ENCODE results near the gene SHROOM3. TPM values are rescaled to one million over a fixed set of nuclear protein-coding genes. Genes with fewer than 3 reads are reported as not detected.

The SHROOM3 gene
- total RNA-seq, 1 donor from 2014 or later = 6.9 TPM

- intact Hi-C loops (cut with DNase I) = loop anchor here (10.0 kb wide), 1 partner anchor 240 kb away; no protein-coding TSS in a partner anchor
- Histone ChIP-seq H3K27ac (peak overlapping the region; percentile 44), H3K9me3 (no peaks in the 10 kb centered on the region), H3K4me3 (no peak overlapping the region), H3K36me3 (no peaks in the 10 kb centered on the region), H3K4me1 (peaks cover 29% of the 10 kb centered on the region), H3K27me3 (no peaks in the 10 kb centered on the region)
- TF ChIP-seq POLR2AphosphoS5 (IDR thresholded peaks at IDR 0.05; ENCODE audit: insufficient read depth in 1 of 2, low read depth in 1 of 2) = no peak
- no peak for TF ChIP-seq POLR2A (IDR thresholded peaks at IDR 0.05)
- TF ChIP-seq CTCF (IDR thresholded peaks at IDR 0.05) = no peak
- DNase-seq (ENCODE audit: extremely low spot score in 2 of 2) = no peak
These were observed 319.4 kb downstream of the SHROOM3 start for GRCh38 chr4:76754439-76754838.

GRCh38 chr4:76755756-76756155 is 320.7 kb downstream of the SHROOM3 start:
- no peaks in the 10 kb centered on the region for H3K27me3 ChIP-seq
- no peak for TF ChIP-seq CTCF (IDR thresholded peaks at IDR 0.05)
- H3K4me1 ChIP-seq = peaks cover 29% of the 10 kb centered on the region
- no peak overlapping the region for H3K27ac ChIP-seq
- no peak overlapping the region for H3K4me3 ChIP-seq
- no peaks in the 10 kb centered on the region for H3K9me3 ChIP-seq
- no peaks in the 10 kb centered on the region for H3K36me3 ChIP-seq
- intact Hi-C loops (cut with DNase I) = loop anchor here (10.0 kb wide), 1 partner anchor 241 kb away; no protein-coding TSS in a partner anchor
- DNase-seq (ENCODE audit: extremely low spot score in 2 of 2) = no peak

GRCh38 chr4:76756416-76756815 is 321.4 kb downstream of the SHROOM3 start:
- Histone ChIP-seq H3K27me3 (no peaks in the 10 kb centered on the region), H3K36me3 (no peaks in the 10 kb centered on the region), H3K4me1 (peaks cover 29% of the 10 kb centered on the region), H3K27ac (no peak overlapping the region), H3K9me3 (no peaks in the 10 kb centered on the region), H3K4me3 (no peak overlapping the region)
- TF ChIP-seq CTCF (IDR thresholded peaks at IDR 0.05) (no peak), POLR2AphosphoS5 (IDR thresholded peaks at IDR 0.05; ENCODE audit: insufficient read depth in 1 of 2, low read depth in 1 of 2) (no peak), POLR2A (IDR thresholded peaks at IDR 0.05) (no peak)
- no peak for DNase-seq (ENCODE audit: extremely low spot score in 2 of 2)
- intact Hi-C loops (cut with DNase I) = loop anchor here (10.0 kb wide), 1 partner anchor 242 kb away; no protein-coding TSS in a partner anchor

- intact Hi-C loops (cut with DNase I) = loop anchor here (10.0 kb wide), 1 partner anchor 243 kb away; no protein-coding TSS in a partner anchor
- peak overlapping the region; percentile 9 for H3K27ac ChIP-seq
- TF ChIP-seq CTCF (IDR thresholded peaks at IDR 0.05) = no peak
- TF ChIP-seq POLR2AphosphoS5 (IDR thresholded peaks at IDR 0.05; ENCODE audit: insufficient read depth in 1 of 2, low read depth in 1 of 2) = no peak
- no peak for TF ChIP-seq POLR2A (IDR thresholded peaks at IDR 0.05)
- no peak for DNase-seq (ENCODE audit: extremely low spot score in 2 of 2)
- no peak overlapping the region for H3K4me3 ChIP-seq
- H3K36me3 ChIP-seq = no peaks in the 10 kb centered on the region
- peaks cover 26% of the 10 kb centered on the region for H3K4me1 ChIP-seq
- H3K9me3 ChIP-seq = no peaks in the 10 kb centered on the region
- no peaks in the 10 kb centered on the region for H3K27me3 ChIP-seq
These were observed 322.4 kb downstream of the SHROOM3 start for GRCh38 chr4:76757418-76757939.

GRCh38 chr4:76758290-76758882 is 323.4 kb downstream of the SHROOM3 start:
- intact Hi-C loops (cut with DNase I) = loop anchor here (10.0 kb wide), 1 partner anchor 244 kb away; no protein-coding TSS in a partner anchor

More at GRCh38 chr4:76758290-76758882, 323.4 kb downstream of the SHROOM3 start:
- Histone ChIP-seq H3K36me3 (no peaks in the 10 kb centered on the region), H3K4me3 (no peak overlapping the region), H3K4me1 (peaks cover 17% of the 10 kb centered on the region), H3K27me3 (no peaks in the 10 kb centered on the region), H3K9me3 (no peaks in the 10 kb centered on the region), H3K27ac (peak overlapping the region; percentile 9)
- TF ChIP-seq POLR2AphosphoS5 (IDR thresholded peaks at IDR 0.05; ENCODE audit: insufficient read depth in 1 of 2, low read depth in 1 of 2) (no peak), POLR2A (IDR thresholded peaks at IDR 0.05) (no peak), CTCF (IDR thresholded peaks at IDR 0.05) (peak; percentile 17 to 65 (median 56))
- DNase-seq (ENCODE audit: extremely low spot score in 2 of 2) = no peak
